Keratinocyte (primary cell): Measurements from ENCODE around the gene SUV39H1. TPM values are rescaled to one million over a fixed set of nuclear protein-coding genes. Genes with fewer than 3 reads are reported as not detected.

Source experiments
- DNase-seq: peaks from one replicate; pipeline ENCODE4 v3.0.0-alpha.2; 2011; ENCODE audit warnings: low read depth, missing footprints, low spot score
- FAIRE-seq: peaks from 2 replicates; lab custom pipeline; 2011; peaks lifted over from hg19 to GRCh38; lab: Jason Lieb, UNC
- H2AFZ ChIP-seq: 2 replicates; pipeline ENCODE4 v1.6.0; 2012; ENCODE audit warnings: low read length, control low read depth, inconsistent platforms; ENCODE audit not compliant: control insufficient read depth
- H3K27ac ChIP-seq: 2 replicates; pipeline ENCODE4 v1.5.1; 2011; ENCODE audit warnings: low read length; ENCODE audit not compliant: control insufficient read depth, insufficient read depth
- H3K27me3 ChIP-seq: 3 replicates; pipeline ENCODE4 v1.6.0; 2011; ENCODE audit warnings: low read length; ENCODE audit not compliant: control insufficient read depth, insufficient read depth; ENCODE audit errors: extremely low read depth
- H3K36me3 ChIP-seq, 2 experiments: 2 replicates in 1 of 2; 3 replicates in 1 of 2; pipeline ENCODE4 v1.5.1; 2011; ENCODE audit warnings: low read length in 2 of 2, mild to moderate bottlenecking in 1 of 2; ENCODE audit not compliant: control insufficient read depth in 2 of 2, insufficient read depth in 2 of 2; ENCODE audit errors: extremely low read depth in 1 of 2
- H3K4me1 ChIP-seq: 3 replicates; pipeline ENCODE4 v1.5.1; 2011; ENCODE audit warnings: low read length; ENCODE audit not compliant: control insufficient read depth, insufficient read depth; ENCODE audit errors: extremely low read depth
- H3K4me2 ChIP-seq: 3 replicates; pipeline ENCODE4 v1.6.0; 2011; ENCODE audit warnings: low read depth, low read length; ENCODE audit not compliant: control insufficient read depth, insufficient read depth; ENCODE audit errors: extremely low read depth
- H3K4me3 ChIP-seq, 3 experiments: fragments of 200-600 bp in 1 of 3; sonication (generic) in 1 of 3; 2 replicates in 2 of 3; 3 replicates in 1 of 3; pipeline ENCODE4 v1.5.1; 2011 to 2016; ENCODE audit warnings: low read length in 3 of 3, mild to moderate bottlenecking in 3 of 3, control low read depth in 2 of 3, inconsistent platforms in 1 of 3, low read depth in 1 of 3, mixed read lengths in 1 of 3, mixed run types in 1 of 3, moderate library complexity in 1 of 3; ENCODE audit not compliant: control insufficient read depth in 2 of 3, insufficient read depth in 2 of 3; ENCODE audit errors: extremely low read depth in 1 of 3
- H3K79me2 ChIP-seq: 2 replicates; pipeline ENCODE4 v1.6.0; 2012; ENCODE audit warnings: low read length; ENCODE audit not compliant: control insufficient read depth, insufficient read depth
- H3K9ac ChIP-seq: 3 replicates; pipeline ENCODE4 v1.6.0; 2011; ENCODE audit warnings: low read length; ENCODE audit not compliant: control insufficient read depth, insufficient read depth; ENCODE audit errors: extremely low read depth
- H3K9me1 ChIP-seq: 3 replicates; pipeline ENCODE4 v1.6.0; 2011; ENCODE audit warnings: low read length; ENCODE audit not compliant: control insufficient read depth, insufficient read depth; ENCODE audit errors: extremely low read depth
- H3K9me3 ChIP-seq: 2 replicates; pipeline ENCODE4 v1.5.1; 2012; ENCODE audit warnings: low read depth, low read length; ENCODE audit not compliant: control insufficient read depth
- H4K20me1 ChIP-seq: 3 replicates; pipeline ENCODE4 v1.6.0; 2011; ENCODE audit warnings: low read length; ENCODE audit not compliant: control insufficient read depth, insufficient read depth; ENCODE audit errors: extremely low read depth
- EZH2 ChIP-seq: IDR thresholded peaks from one replicate; pipeline ENCODE4 v1.6.1; 2012; ENCODE audit warnings: inconsistent platforms, mild to moderate bottlenecking, low read length, moderate library complexity
- dilution Hi-C: fragments of 300-500 bp; cut with MboI; formaldehyde crosslinking; loops from one replicate; pipeline ENCODE4 v1.7.0; 2020; ENCODE audit warnings: low sequenced_read_pairs; ENCODE audit not compliant: extremely low pct_ligation_motif_present
- polyA plus RNA-seq, 5 experiments: library from polyadenylated mRNA; depleted of rRNA in 3 of 5; stranded (reverse) in 3 of 5; stranded (forward) in 1 of 5; unstranded in 1 of 5; fragments of >200 nt; gene quantifications; 1 replicate in 1 of 5; 2 replicates in 3 of 5; 3 replicates in 1 of 5; pipeline versions ENCODE4 v1.2.1 to v1.2.3, GENCODE V29; 2011 to 2012; ENCODE audit warnings: missing spikeins in 2 of 5, low read depth in 1 of 5, low replicate concordance in 1 of 5
- TF ChIP-seq, protein P1 (sequence below), 3 experiments: IDR thresholded peaks in 1 of 3; conservative IDR thresholded peaks in 1 of 3; optimal IDR thresholded peaks in 1 of 3; 2 replicates in 2 of 3; 3 replicates in 1 of 3; pipeline versions ENCODE3 to v1.5.1; 2011; ENCODE audit warnings: low read length in 3 of 3, mild to moderate bottlenecking in 3 of 3, moderate library complexity in 2 of 3, control low read depth in 1 of 3, inconsistent platforms in 1 of 3; ENCODE audit not compliant: insufficient read depth in 2 of 3; ENCODE audit errors: extremely low read depth in 1 of 3

SUV39H1 gene
- polyA plus RNA-seq, 1 donor (not counting 4 experiments of a cell fraction or from before 2014, with no cell fraction given) = 4.9 TPM

DNA sequence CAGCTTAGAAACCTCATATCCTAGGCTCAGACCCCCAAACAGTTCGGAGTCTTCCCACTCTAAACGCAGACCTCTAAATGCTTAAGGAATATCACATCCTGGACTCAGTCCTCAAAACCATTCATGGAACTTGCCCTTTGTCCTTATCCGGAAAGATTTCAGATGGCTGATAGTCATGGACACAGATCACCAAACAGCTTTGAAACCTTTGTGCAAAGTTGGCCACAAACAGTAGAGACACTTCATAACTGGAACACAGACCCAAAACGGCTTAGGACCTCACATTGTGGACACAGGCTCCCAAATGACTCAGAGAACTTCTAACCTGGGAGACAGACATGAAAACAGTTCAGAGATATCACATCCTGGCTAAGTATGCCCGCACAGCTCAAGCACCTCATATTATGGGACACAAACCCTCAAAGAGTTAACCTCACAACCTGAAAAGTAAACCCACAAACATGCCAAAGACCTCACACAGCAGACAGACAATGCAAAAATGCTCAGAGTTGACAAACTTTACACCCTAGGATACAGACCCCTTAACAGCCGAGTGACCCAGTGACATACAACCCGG, 15.5 kb downstream of the SUV39H1 start:
- FAIRE-seq (no peak), DNase-seq (no peak)
- Histone ChIP-seq H3K79me2 (no peaks in the 10 kb centered on the region), H3K9me1 (no peaks in the 10 kb centered on the region), H4K20me1 (no peaks in the 10 kb centered on the region), H3K9ac (no peak overlapping the region), H3K4me3 (no peak overlapping the region), H3K36me3 (no peaks in the 10 kb centered on the region), H3K27ac (no peak overlapping the region), H3K9me3 (peaks cover 3% of the 10 kb centered on the region), H2AFZ (no peak overlapping the region), H3K4me2 (no peak overlapping the region), H3K27me3 (no peaks in the 10 kb centered on the region), H3K4me1 (no peaks in the 10 kb centered on the region)
- dilution Hi-C loops = no loop called here
- no peak for TF ChIP-seq EZH2
- TF ChIP-seq, protein P1, sequence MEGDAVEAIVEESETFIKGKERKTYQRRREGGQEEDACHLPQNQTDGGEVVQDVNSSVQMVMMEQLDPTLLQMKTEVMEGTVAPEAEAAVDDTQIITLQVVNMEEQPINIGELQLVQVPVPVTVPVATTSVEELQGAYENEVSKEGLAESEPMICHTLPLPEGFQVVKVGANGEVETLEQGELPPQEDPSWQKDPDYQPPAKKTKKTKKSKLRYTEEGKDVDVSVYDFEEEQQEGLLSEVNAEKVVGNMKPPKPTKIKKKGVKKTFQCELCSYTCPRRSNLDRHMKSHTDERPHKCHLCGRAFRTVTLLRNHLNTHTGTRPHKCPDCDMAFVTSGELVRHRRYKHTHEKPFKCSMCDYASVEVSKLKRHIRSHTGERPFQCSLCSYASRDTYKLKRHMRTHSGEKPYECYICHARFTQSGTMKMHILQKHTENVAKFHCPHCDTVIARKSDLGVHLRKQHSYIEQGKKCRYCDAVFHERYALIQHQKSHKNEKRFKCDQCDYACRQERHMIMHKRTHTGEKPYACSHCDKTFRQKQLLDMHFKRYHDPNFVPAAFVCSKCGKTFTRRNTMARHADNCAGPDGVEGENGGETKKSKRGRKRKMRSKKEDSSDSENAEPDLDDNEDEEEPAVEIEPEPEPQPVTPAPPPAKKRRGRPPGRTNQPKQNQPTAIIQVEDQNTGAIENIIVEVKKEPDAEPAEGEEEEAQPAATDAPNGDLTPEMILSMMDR (optimal IDR thresholded peaks at IDR 0.05 in 1 of 3, IDR thresholded peaks at IDR 0.05 in 1 of 3, conservative IDR thresholded peaks at IDR 0.05 in 1 of 3; ENCODE audit: extremely low read depth in 1 of 3, insufficient read depth in 2 of 3, low read length in 3 of 3) = no peak

DNA sequence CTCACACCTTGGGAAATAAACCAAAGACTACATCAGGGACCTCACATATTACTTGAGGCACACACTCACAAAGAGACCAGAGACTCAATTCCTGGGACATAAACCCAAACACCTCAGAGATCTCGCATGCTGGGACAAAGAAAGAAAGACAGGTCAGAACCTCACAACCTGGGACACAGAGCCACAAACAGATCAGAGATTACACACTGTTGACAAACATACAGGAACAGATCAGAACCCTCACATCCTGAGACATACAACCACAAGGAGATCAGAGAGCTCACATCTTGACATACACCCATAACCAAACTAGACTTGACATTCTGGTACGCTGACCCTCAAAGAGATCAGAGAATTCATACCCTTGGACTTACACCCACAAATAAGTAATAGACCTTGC, 17.3 kb downstream of the SUV39H1 start:
- dilution Hi-C loops = no loop called here
- no peaks in the 10 kb centered on the region for H3K9me3 ChIP-seq
- H3K27me3 ChIP-seq = no peaks in the 10 kb centered on the region
- no peaks in the 10 kb centered on the region for H3K4me1 ChIP-seq
- no peaks in the 10 kb centered on the region for H3K36me3 ChIP-seq
- H3K4me2 ChIP-seq = no peak overlapping the region
- H3K4me3 ChIP-seq = no peak overlapping the region
- no peak for TF ChIP-seq EZH2
- TF ChIP-seq, protein P1 (optimal IDR thresholded peaks at IDR 0.05 in 1 of 3, IDR thresholded peaks at IDR 0.05 in 1 of 3, conservative IDR thresholded peaks at IDR 0.05 in 1 of 3; ENCODE audit: extremely low read depth in 1 of 3, insufficient read depth in 2 of 3, low read length in 3 of 3) = no peak
- H3K9ac ChIP-seq = no peak overlapping the region
- no peaks in the 10 kb centered on the region for H4K20me1 ChIP-seq
- no peaks in the 10 kb centered on the region for H3K79me2 ChIP-seq
- DNase-seq (no peak), FAIRE-seq (no peak)
- H3K27ac ChIP-seq = no peak overlapping the region
- no peaks in the 10 kb centered on the region for H3K9me1 ChIP-seq
- no peak overlapping the region for H2AFZ ChIP-seq
